NCI-H748 treated with DMSO at 0.1 percent for 48 hours (cell line): ENCODE measurements around the gene SPIRE2.

Experiments
- DNase-seq: peaks from one replicate; lab custom pipeline; 2025; lab: John Stamatoyannopoulos, UW

SPIRE2 gene

DNA sequence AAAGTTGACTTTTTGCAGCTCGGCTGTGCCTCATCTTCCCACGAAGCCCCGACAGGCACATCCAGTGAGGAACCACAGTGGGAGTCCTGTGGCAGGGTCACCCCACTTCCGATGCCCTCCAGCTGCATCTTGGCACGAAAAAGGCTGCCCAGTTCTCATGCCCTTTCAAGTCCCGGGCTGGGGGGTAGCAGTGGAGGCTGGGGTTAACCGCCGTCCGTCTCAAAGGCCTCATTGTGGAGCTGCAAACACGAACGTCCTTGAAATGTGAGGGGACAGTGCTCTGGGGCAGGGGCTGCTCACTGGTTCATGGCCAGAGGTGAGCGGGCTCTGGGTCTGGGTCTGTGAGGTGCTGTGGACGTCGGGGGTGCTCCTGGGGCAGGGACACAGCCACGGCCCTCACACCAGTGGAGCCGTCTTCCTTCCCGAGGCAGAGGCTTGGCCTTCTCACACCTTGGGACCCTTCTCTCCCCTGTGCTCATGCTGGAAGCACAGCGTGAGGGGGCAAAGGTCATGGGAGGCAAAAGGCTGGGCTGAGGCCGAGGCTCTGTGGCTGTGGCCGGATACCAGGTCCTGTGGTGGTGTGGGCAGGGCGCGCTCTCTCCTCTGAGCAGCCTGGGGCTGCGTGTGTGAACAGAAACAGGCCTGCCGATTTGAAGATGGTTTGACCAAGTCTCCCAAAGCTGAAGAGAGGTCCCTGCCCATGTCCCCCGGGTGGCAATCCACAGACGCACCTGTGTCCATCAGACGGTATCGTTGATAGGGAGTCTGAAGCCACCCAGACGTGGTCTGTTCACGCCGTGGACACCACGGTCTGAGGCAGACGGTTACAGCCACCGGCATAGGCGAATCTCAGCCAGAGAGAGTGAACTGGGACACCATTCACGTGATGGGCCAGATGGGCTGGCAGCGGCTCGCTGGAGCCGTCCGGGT, 87.3 kb downstream of the SPIRE2 start:
- no peak for DNase-seq

GRCh38 chr16:89917773-89918452, 89.6 kb downstream of the SPIRE2 start:
- DNase-seq, result peak; percentile 36

DNA sequence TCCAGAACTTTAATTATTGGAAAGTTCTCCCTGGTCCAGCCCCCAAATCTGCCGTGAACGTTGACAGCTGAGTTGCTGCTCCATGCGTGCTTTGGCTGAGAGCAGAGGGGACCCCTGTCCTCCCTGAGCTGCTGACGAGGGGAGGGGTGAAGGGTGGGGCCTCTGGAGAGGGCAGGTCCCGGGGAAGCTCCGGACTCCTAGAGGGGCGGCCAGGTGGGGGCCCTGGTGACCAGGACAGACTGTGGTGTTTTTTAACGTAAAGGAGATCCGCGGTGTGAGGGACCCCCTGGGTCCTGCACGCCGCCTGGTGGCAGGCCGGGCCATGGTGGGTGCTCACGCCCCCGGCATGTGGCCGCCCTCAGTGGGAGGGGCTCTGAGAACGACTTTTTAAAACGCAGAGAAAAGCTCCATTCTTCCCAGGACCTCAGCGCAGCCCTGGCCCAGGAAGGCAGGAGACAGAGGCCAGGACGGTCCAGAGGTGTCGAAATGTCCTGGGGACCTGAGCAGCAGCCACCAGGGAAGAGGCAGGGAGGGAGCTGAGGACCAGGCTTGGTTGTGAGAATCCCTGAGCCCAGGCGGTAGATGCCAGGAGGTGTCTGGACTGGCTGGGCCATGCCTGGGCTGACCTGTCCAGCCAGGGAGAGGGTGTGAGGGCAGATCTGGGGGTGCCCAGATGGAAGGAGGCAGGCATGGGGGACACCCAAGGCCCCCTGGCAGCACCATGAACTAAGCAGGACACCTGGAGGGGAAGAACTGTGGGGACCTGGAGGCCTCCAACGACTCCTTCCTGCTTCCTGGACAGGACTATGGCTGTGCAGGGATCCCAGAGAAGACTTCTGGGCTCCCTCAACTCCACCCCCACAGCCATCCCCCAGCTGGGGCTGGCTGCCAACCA, 90.4 kb downstream of the SPIRE2 start, which contains the start of gene MC1R:
TSS of gene MC1R (plus strand) at position 410 of the 895 bp plus-strand sequence. CDS start at position 807, 397 bp downstream.
- DNase-seq, result no peak

GRCh38 chr16:89919535-89920406, 91.5 kb downstream of the SPIRE2 start:
- no peak for DNase-seq

DNA sequence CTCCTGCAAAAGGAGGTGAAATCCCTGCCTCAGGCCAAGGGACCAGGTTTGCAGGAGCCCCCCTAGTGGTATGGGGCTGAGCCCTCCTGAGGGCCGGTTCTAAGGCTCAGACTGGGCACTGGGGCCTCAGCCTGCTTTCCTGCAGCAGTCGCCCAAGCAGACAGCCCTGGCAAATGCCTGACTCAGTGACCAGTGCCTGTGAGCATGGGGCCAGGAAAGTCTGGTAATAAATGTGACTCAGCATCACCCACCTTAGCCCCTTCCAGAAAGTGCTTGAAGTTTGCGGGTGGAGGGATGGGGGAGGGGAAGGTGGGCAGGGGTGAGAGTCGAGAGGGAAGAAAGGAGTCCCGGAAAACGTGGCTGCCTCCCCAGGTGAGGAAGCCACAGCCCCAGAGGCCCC, 92.4 kb downstream of the SPIRE2 start:
- no peak for DNase-seq
